Endothelial cell of umbilical vein (primary cell): ENCODE results near the gene ACSF3. TPM values are rescaled to one million over a fixed set of nuclear protein-coding genes. Genes with fewer than 3 reads are reported as not detected.

ENCODE experiments used
- BruUV-seq: library from RNA; stranded (reverse); fragments of 400-500 nt; replicated peaks from 2 replicates; lab custom pipeline; 2021; lab: Mats Ljungman, UMichigan
- CTCF ChIA-PET: fragments of 300-600, 350-600 bp; sonication (Branson Sonifier 250); formaldehyde crosslinking; loops from one replicate; lab custom pipeline; 2021; ENCODE audit warnings: antibody characterized with exemption, inconsistent platforms; lab: Charles Lee
- POLR2A ChIA-PET: fragments of 300-600, 350-600 bp; sonication (Branson Sonifier 250); formaldehyde crosslinking; loops from one replicate; lab custom pipeline; 2021; ENCODE audit warnings: antibody characterized with exemption, inconsistent platforms; lab: Charles Lee
- DNase-seq: peaks from one replicate; pipeline ENCODE4 v3.0.0-alpha.2; 2011; ENCODE audit warnings: low read depth, low spot score
- FAIRE-seq: peaks from 2 replicates; lab custom pipeline; 2011; peaks lifted over from hg19 to GRCh38; lab: Jason Lieb, UNC
- H2AFZ ChIP-seq: 2 replicates; pipeline ENCODE4 v1.6.0; 2012; ENCODE audit warnings: low read depth, low read length, control low read depth, inconsistent platforms
- H3K27ac ChIP-seq: 2 replicates; pipeline ENCODE4 v1.5.1; 2011; ENCODE audit warnings: low read depth, mild to moderate bottlenecking, control low read depth, low read length, moderate library complexity; ENCODE audit not compliant: insufficient read depth
- H3K27me3 ChIP-seq, 2 experiments: 2 replicates each; pipeline versions ENCODE4 v1.6.0 to v1.6.1; 2011; ENCODE audit warnings: low read length in 2 of 2, mixed read lengths in 1 of 2; ENCODE audit not compliant: control insufficient read depth in 2 of 2, insufficient read depth in 2 of 2
- H3K36me3 ChIP-seq, 2 experiments: 2 replicates in 1 of 2; 3 replicates in 1 of 2; pipeline ENCODE4 v1.5.1; 2011; ENCODE audit warnings: low read length in 2 of 2, mild to moderate bottlenecking in 1 of 2, moderate library complexity in 1 of 2; ENCODE audit not compliant: control insufficient read depth in 2 of 2, insufficient read depth in 2 of 2; ENCODE audit errors: extremely low read depth in 1 of 2
- H3K4me1 ChIP-seq: 3 replicates; pipeline ENCODE4 v1.5.1; 2011; ENCODE audit warnings: mild to moderate bottlenecking, low read length; ENCODE audit not compliant: control insufficient read depth, insufficient read depth; ENCODE audit errors: extremely low read depth
- H3K4me2 ChIP-seq: 2 replicates; pipeline ENCODE4 v1.6.1; 2011; ENCODE audit warnings: low read length, control low read depth, mixed read lengths; ENCODE audit not compliant: insufficient read depth
- H3K4me3 ChIP-seq, 3 experiments: fragments of 200-600 bp in 1 of 3; sonication (generic), shearing (Covaris generic) in 1 of 3; replicated peaks in 1 of 3; 2 replicates each; pipeline ENCODE4 v1.5.1; 2011 to 2016; ENCODE audit warnings: control low read depth in 3 of 3, low read length in 3 of 3, mild to moderate bottlenecking in 2 of 3, inconsistent platforms in 1 of 3, low read depth in 1 of 3, moderate library complexity in 1 of 3; ENCODE audit not compliant: insufficient read depth in 1 of 3
- H3K79me2 ChIP-seq: 2 replicates; pipeline ENCODE4 v1.6.0; 2012; ENCODE audit warnings: low read length, inconsistent platforms; ENCODE audit not compliant: control insufficient read depth, insufficient read depth
- H3K9ac ChIP-seq: replicated peaks from 2 replicates; pipeline ENCODE3; 2011; ENCODE audit warnings: low read length, control low read depth; ENCODE audit not compliant: insufficient read depth; ENCODE audit errors: extremely low read depth
- H3K9me1 ChIP-seq: replicated peaks from 3 replicates; pipeline ENCODE4 v1.6.0; 2011; ENCODE audit warnings: mild to moderate bottlenecking, low read length; ENCODE audit not compliant: control insufficient read depth, insufficient read depth; ENCODE audit errors: extremely low read depth
- H3K9me3 ChIP-seq: replicated peaks from 2 replicates; pipeline ENCODE4 v1.5.1; 2012; ENCODE audit warnings: low read length, inconsistent platforms; ENCODE audit not compliant: control insufficient read depth, insufficient read depth
- H4K20me1 ChIP-seq: replicated peaks from 2 replicates; pipeline ENCODE3; 2011; ENCODE audit warnings: mild to moderate bottlenecking, low read length; ENCODE audit not compliant: control insufficient read depth, insufficient read depth; ENCODE audit errors: extremely low read depth
- EZH2 ChIP-seq: IDR thresholded peaks from 2 replicates; pipeline ENCODE4 v1.6.1; 2012; ENCODE audit warnings: borderline replicate concordance, low read depth, mild to moderate bottlenecking, moderate library complexity, low read length, inconsistent platforms; ENCODE audit not compliant: severe bottlenecking
- FOS ChIP-seq: IDR thresholded peaks from 2 replicates; pipeline ENCODE4 v1.6.1; 2011; ENCODE audit warnings: mild to moderate bottlenecking, low read length, moderate library complexity, borderline replicate concordance; ENCODE audit not compliant: insufficient read depth
- GATA2 ChIP-seq: IDR thresholded peaks from 2 replicates; pipeline ENCODE4 v1.7.0; 2011; ENCODE audit warnings: low read depth, mild to moderate bottlenecking, moderate library complexity, mixed read lengths, low read length; ENCODE audit not compliant: insufficient read length, insufficient read depth
- JUN ChIP-seq: IDR thresholded peaks from 2 replicates; pipeline ENCODE4 v1.6.1; 2011; ENCODE audit warnings: borderline replicate concordance, low read depth; ENCODE audit not compliant: insufficient read length, insufficient read depth
- MAX ChIP-seq: IDR thresholded peaks from 2 replicates; pipeline ENCODE4 v1.6.1; 2011; ENCODE audit not compliant: insufficient read depth, insufficient read length
- MYC ChIP-seq: IDR thresholded peaks from one replicate; pipeline ENCODE4 v1.6.1; 2011; ENCODE audit warnings: mild to moderate bottlenecking, low read depth, low read length
- POLR2A ChIP-seq: IDR thresholded peaks from 2 replicates; pipeline ENCODE4 v1.6.1; 2012; ENCODE audit warnings: low read depth, mild to moderate bottlenecking, control low read depth, low read length
- POLR2AphosphoS5 ChIP-seq: IDR thresholded peaks from 2 replicates; pipeline ENCODE4 v1.6.1; 2012; ENCODE audit warnings: low read depth, mild to moderate bottlenecking, control low read depth, low read length, moderate library complexity; ENCODE audit not compliant: insufficient read depth
- dilution Hi-C: fragments of 300-500 bp; cut with MboI; formaldehyde crosslinking; loops from one replicate; pipeline ENCODE4 v1.15.0; 2019; ENCODE audit warnings: low sequenced_read_pairs; ENCODE audit not compliant: extremely low pct_ligation_motif_present
- intact Hi-C: fragments of 100-400 bp; cut with micrococcal nuclease; formaldehyde crosslinking; loops from one replicate; pipeline ENCODE4 v1.10.0; 2022
- polyA plus RNA-seq, 4 experiments: library from polyadenylated mRNA; depleted of rRNA in 3 of 4; stranded (reverse) in 3 of 4; unstranded in 1 of 4; fragments of >200 nt; gene quantifications; 2 replicates each; pipeline versions ENCODE4 v1.2.1 to v1.2.3, GENCODE V29; 2011 to 2012; ENCODE audit warnings: missing spikeins in 1 of 4
- total RNA-seq: library from RNA; stranded (reverse); gene quantifications from 2 replicates; pipeline ENCODE4 v1.2.3, GENCODE V29; 2021
- TF ChIP-seq, protein P1 (sequence below), 2 donors: IDR thresholded peaks; 1 replicate in 1 of 2; 2 replicates in 1 of 2; pipeline ENCODE4 v1.5.1; 2011; ENCODE audit warnings: low read length in 2 of 2, mild to moderate bottlenecking in 2 of 2, moderate library complexity in 2 of 2, control low read depth in 1 of 2, inconsistent platforms in 1 of 2, low read depth in 1 of 2; ENCODE audit not compliant: insufficient read depth in 1 of 2; ENCODE audit errors: extremely low read depth in 1 of 2

Gene ACSF3
- total and polyA plus RNA-seq, 2 donors (not counting 3 experiments of a cell fraction or from before 2014, with no cell fraction given): 18.6 to 33.2 TPM

GRCh38 chr16:89177501-89177900, 83.8 kb downstream of the ACSF3 start:
- no peaks in the 10 kb centered on the region for H3K4me1 ChIP-seq
- no peaks in the 10 kb centered on the region for H3K9me1 ChIP-seq
- H3K9me3 ChIP-seq: no peaks in the 10 kb centered on the region
- peaks cover 0 to 3% of the 10 kb centered on the region in 2 experiments for H3K27me3 ChIP-seq
- dilution Hi-C loops (no loop called here), intact Hi-C loops (no loop called here)
- no peak overlapping the region for H2AFZ ChIP-seq
- no peaks in the 10 kb centered on the region for H4K20me1 ChIP-seq
- BruUV-seq: no TSS peak
- DNase-seq (no peak), FAIRE-seq (no peak)
- no peak overlapping the region for H3K27ac ChIP-seq
- ChIA-PET CTCF (interaction anchor here (0.9 kb wide), 1 partner anchor 10 kb away, joined by 3 read pairs; no protein-coding TSS in a partner anchor), POLR2A (no interaction called here)
- no peak overlapping the region for H3K9ac ChIP-seq
- no peaks in the 10 kb centered on the region for H3K36me3 ChIP-seq
- H3K4me3 ChIP-seq: no peak overlapping the region
- no peaks in the 10 kb centered on the region for H3K79me2 ChIP-seq
- no peak for TF ChIP-seq FOS
- no peak for TF ChIP-seq POLR2A
- TF ChIP-seq JUN: no peak
- TF ChIP-seq POLR2AphosphoS5: no peak
- TF ChIP-seq MYC: no peak
- TF ChIP-seq GATA2: no peak
- TF ChIP-seq EZH2: no peak
- TF ChIP-seq, protein P1, sequence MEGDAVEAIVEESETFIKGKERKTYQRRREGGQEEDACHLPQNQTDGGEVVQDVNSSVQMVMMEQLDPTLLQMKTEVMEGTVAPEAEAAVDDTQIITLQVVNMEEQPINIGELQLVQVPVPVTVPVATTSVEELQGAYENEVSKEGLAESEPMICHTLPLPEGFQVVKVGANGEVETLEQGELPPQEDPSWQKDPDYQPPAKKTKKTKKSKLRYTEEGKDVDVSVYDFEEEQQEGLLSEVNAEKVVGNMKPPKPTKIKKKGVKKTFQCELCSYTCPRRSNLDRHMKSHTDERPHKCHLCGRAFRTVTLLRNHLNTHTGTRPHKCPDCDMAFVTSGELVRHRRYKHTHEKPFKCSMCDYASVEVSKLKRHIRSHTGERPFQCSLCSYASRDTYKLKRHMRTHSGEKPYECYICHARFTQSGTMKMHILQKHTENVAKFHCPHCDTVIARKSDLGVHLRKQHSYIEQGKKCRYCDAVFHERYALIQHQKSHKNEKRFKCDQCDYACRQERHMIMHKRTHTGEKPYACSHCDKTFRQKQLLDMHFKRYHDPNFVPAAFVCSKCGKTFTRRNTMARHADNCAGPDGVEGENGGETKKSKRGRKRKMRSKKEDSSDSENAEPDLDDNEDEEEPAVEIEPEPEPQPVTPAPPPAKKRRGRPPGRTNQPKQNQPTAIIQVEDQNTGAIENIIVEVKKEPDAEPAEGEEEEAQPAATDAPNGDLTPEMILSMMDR (IDR thresholded peaks at IDR 0.05; ENCODE audit: extremely low read depth in 1 of 2, insufficient read depth in 1 of 2, low read depth in 1 of 2, low read length in 2 of 2): no peak
- TF ChIP-seq MAX: no peak
- H3K4me2 ChIP-seq: no peak overlapping the region
